Activated CD4-positive, alpha-beta T cell treated with anti-CD3 and anti-CD28 coated beads, Interleukin-2, amount 50 U/mL, for 48 hours (primary cell): Measurements from ENCODE around the gene PCMT1.

Experiments
- DNase-seq, 2 experiments: peaks; one replicate each; pipeline ENCODE4 v3.0.0-alpha.2; 2020

The PCMT1 gene

DNA sequence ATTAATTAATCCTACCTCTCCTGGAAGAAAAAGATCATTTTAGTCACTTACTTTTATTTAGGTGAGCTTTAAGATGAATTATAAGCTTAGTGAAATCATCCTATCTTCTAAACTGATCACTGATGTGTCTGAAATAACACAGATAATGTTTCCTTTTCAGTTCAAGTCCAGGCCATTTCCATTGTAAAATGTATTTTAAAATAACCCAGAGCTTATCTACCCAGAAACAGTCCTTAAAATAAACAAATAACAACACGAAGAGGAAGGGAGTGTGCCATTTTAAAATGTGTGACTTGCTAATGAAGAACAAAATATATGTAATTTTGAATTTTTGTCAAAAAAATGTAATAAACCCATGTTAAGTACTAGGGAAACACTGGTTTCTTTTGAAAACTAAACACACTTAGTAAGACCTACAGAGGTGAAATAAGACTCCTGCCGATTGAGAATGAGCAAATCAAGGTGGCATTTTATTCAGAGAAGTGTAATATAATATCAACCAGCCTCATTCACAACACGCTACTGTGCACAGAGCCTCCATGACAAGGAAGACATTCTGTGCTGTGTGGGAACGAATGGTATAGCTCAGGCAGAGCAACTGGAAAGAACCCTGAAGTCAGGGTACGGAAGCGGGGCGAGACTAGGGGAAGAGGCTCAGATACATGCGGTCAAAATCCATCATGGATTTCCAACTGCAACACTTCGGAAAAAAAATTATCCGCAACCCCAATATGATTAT is 106.9 kb downstream of the PCMT1 start:
- no peak for DNase-seq

DNA sequence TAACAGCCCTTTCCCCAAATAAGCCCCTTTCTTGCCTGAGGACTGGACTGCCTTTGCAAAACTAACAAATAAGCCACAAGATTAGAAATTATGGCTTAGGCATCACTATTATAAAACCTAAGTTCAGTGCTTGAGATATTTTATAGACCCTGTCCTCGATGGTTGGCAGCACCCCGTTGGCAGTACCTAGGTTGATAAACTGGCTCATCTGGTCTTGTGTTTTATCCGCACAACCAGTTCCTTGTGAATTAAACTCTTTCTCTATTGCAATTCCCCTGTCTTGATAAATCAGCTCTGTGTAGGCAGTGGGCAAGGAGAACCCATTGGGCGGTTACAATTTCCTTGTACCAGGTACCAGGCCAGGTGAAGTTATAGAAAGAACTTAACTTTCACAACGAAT is 108.0 kb downstream of the PCMT1 start:
- no peak for DNase-seq

DNA sequence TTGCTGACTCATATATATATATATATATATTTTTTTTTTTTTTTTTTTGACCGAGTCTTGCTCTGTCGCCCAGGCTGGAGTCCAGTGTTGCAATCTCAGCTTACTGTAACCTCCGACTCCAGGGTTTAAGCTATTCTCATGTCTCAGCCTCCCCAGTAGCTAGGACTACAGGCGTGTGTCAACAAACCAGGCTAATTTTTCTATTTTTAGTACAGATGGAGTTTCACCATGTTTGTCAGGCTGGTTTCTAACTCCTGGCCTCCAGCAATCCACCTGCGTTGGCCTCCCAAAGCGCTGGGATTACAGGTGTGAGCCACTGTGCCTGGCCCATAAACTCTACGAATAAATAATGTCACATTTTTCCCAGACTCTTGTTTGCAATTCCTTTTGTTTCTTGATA is 109.8 kb downstream of the PCMT1 start:
- DNase-seq, result no peak

DNA sequence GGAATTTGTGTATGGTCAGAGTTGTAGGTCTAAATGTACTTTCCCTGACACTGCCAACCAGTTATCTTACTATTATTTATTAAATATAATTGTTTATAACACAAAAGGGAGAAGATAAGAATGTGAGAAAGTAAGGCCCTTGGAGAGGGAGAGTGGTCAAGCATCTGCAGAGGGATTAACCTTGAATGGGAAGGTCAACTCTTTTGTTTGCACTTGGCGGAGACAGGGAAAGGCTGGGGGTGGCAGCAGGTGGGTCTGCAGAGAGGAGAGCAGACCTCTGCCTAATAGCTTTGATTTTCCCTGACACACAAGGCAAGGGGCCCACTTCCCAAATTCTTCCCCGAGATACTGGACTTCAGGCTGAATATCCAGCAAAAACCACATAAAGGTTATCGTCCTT is 110.4 kb downstream of the PCMT1 start:
- no peak for DNase-seq

DNA sequence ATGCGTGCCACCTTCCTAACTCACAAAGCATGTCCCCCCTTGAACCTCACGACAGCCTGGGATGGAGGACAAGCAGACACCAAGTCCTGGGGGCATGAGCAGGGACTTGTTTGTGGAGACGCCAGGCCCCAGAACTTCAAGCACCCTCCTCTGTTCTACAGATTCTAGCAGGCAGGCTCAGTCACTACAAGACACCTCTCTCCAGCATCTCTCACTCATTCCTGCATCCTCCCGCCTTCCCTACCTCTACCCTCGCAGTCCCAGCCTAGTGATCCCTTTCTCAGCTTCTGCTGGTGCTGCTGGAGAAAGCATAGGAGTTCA is 110.9 kb downstream of the PCMT1 start:
- no peak for DNase-seq
